ENCODE data around the gene SYCP1. TPM values are rescaled to one million over a fixed set of nuclear protein-coding genes. Genes with fewer than 3 reads are reported as not detected.

Gene SYCP1
- total RNA-seq (2021; fragmentation: NEBNext Ultra II Directional; extraction: Animal tissue kit (Norgen Biotek cat#: 25700)): 0.11 and 0.44 TPM in 2 replicates
- polyA plus RNA-seq (2011; rRNA removed): 0.26 TPM in 1 of 2 replicates, not detected in the other
- 0.06 TPM for polyA plus RNA-seq (2011; cell fraction: cytosol; rRNA removed)
- polyA plus RNA-seq (2011; cell fraction: nucleus; rRNA removed): not detected
- polyA plus RNA-seq (2012, experiment 1 of 2): 0.08 to 0.50 TPM (median 0.27 TPM) in 3 of 4 replicates, not detected in the other
- polyA plus RNA-seq (2012, experiment 2 of 2): 0.04 TPM
- 0.22 TPM for polyA plus RNA-seq (2013, experiment 1 of 2)
- polyA plus RNA-seq (2013, experiment 2 of 2): 0.31 TPM
- not detected in 2 replicates for polyA minus RNA-seq (2011; rRNA and poly(A)+ RNA removed)
- polyA minus RNA-seq (2011; cell fraction: cytosol; rRNA and poly(A)+ RNA removed): not detected
- polyA minus RNA-seq (2011; cell fraction: nucleus; rRNA and poly(A)+ RNA removed): 1.2 TPM
- long read RNA-seq, experiment 1: 0 reads
- long read RNA-seq, experiment 2, partial matches to known transcripts: 0 of 1 reads
- long read RNA-seq, experiment 2, other reads (novel, unspliced or antisense): 1 of 1 reads

GRCh38 chr1:114854693-114855320 is at the start of gene SYCP1:
Gene SYCP1, plus strand, starts transcription at chr1:114854863. Its CDS starts 602 bp downstream, at chr1:114855465.
- WGBS, 2 experiments (ENCODE audit: extremely low coverage in 1 of 2, insufficient coverage in 1 of 2, insufficient read length in 1 of 2, insufficient replicate concordance in 2 of 2, low coverage in 1 of 2, low lambda C conversion rate in 2 of 2, missing lambda C conversion rate in 1 of 2): 79% methylated on average over 38 of the region's 40 CpGs; no CpG with 5 or more reads in 1 of the 2 experiments
- Histone ChIP-seq H3K4me3 (ENCODE audit: extremely low read depth in 1 of 4, insufficient read depth in 2 of 4, low read depth in 3 of 4, low read length in 4 of 4) (peak within 1 kb of the TSS in 1 of 4 experiments; percentile 43; a peak in 2 of 8 replicates), H3K4me1 (replicated peaks in 1 of 4; ENCODE audit: control insufficient read depth in 3 of 4, insufficient read depth in 4 of 4, low read length in 3 of 4) (no peaks in the 10 kb centered on the region), H3K18ac (ENCODE audit: extremely low read depth, low read length) (no peak within 1 kb of the TSS), H4K5ac (ENCODE audit: insufficient read length, low read depth, low read length) (no peak within 1 kb of the TSS), H3K4ac (replicated peaks; ENCODE audit: insufficient read length, low read depth, low read length) (no peak within 1 kb of the TSS), H2AK5ac (ENCODE audit: low read depth, low read length) (no peak within 1 kb of the TSS), H3K79me2 (ENCODE audit: control insufficient read depth in 1 of 2, insufficient read depth in 2 of 2, low read length in 2 of 2) (no peaks in the 10 kb centered on the region), H2BK120ac (replicated peaks; ENCODE audit: low read depth, low read length) (no peak within 1 kb of the TSS), H2BK5ac (ENCODE audit: low read depth, low read length) (no peak within 1 kb of the TSS), H3K14ac (ENCODE audit: insufficient read length) (no peak within 1 kb of the TSS), H3K4me2 (ENCODE audit: insufficient read depth in 1 of 2, low read depth in 2 of 2, low read length in 2 of 2) (peak within 1 kb of the TSS; percentile 11 to 53; a peak in 3 of 4 replicates), H2BK12ac (ENCODE audit: low read depth, low read length) (no peak within 1 kb of the TSS), H4K20me1 (replicated peaks in 1 of 2; ENCODE audit: control insufficient read depth in 1 of 2, insufficient read depth in 2 of 2, low read length in 2 of 2) (no peaks in the 10 kb centered on the region), H3K36me3 (ENCODE audit: control insufficient read depth in 2 of 4, insufficient read depth in 4 of 4, low read length in 3 of 4) (no peaks in the 10 kb centered on the region), H3K23ac (ENCODE audit: insufficient read length) (no peak within 1 kb of the TSS), H3K23me2 (ENCODE audit: low read depth, low read length) (no peaks in the 10 kb centered on the region), H3K27ac (ENCODE audit: low read depth, low read length) (no peak within 1 kb of the TSS), H3K9ac (replicated peaks in 1 of 4; ENCODE audit: extremely low read depth in 1 of 4, low read depth in 3 of 4, low read length in 3 of 4) (no peak within 1 kb of the TSS), H3K56ac (replicated peaks; ENCODE audit: insufficient read length, low read depth, low read length) (no peak within 1 kb of the TSS), H2BK20ac (ENCODE audit: low read length) (no peak within 1 kb of the TSS), H2BK15ac (ENCODE audit: low read length) (no peak within 1 kb of the TSS), H4K8ac (ENCODE audit: extremely low read depth, insufficient read depth, low read length) (no peak within 1 kb of the TSS), H2AFZ (ENCODE audit: low read length) (peak within 1 kb of the TSS; percentile 46; the same call in 1 of the 2 replicates), H4K91ac (replicated peaks; ENCODE audit: insufficient read length, low read length) (no peak within 1 kb of the TSS), H3K27me3 (replicated peaks in 1 of 4; ENCODE audit: control insufficient read depth in 3 of 4, extremely low read depth in 1 of 4, insufficient read depth in 3 of 4, low read length in 3 of 4) (peaks cover 0 to 14% (median 6%) of the 10 kb centered on the region in 4 experiments; a peak in 5 of 7 replicates), H3K9me3 (ENCODE audit: insufficient read depth in 2 of 2, low read depth in 1 of 2, low read length in 1 of 2) (no peaks in the 10 kb centered on the region; a peak in 1 of 4 replicates), H3K79me1 (ENCODE audit: low read depth, low read length) (no peaks in the 10 kb centered on the region)
- TF ChIP-seq CHD1 (IDR thresholded peaks at IDR 0.05; ENCODE audit: low read depth, low read length): no peak
- peak; percentile 84 for TF ChIP-seq MAX (IDR thresholded peaks at IDR 0.05)
- TF ChIP-seq E2F6 (IDR thresholded peaks at IDR 0.05): peak; percentile 98
- TF ChIP-seq POLR2A (IDR thresholded peaks at IDR 0.05; ENCODE audit: control extremely low read depth in 1 of 2, low read depth in 2 of 2, low read length in 2 of 2): no peak
- CTCF ChIA-PET (ENCODE audit: partially characterized antibody): no interaction called here
- no peak for FAIRE-seq
- no peak for DNase-seq (ENCODE audit: low read depth in 1 of 2, low spot score in 2 of 2)
- POLR2A ChIA-PET (ENCODE audit: partially characterized antibody): no interaction called here
